Limb (tissue), 2 donors: ENCODE data around the gene HGD.
A peak's percentile ranks its signal among the peaks of the same experiment; 100 is the strongest.
"Not testable (repeated sequence)": the region's sequence is repeated elsewhere in the genome, so short reads cannot be mapped to it uniquely, and the experiment has no call there.

Experiments used
- DNase-seq, 2 donors: peaks; one replicate each; pipeline ENCODE4 v3.0.0-alpha.2; 2016; ENCODE audit errors: extremely low spot score in 2 of 2

Gene HGD

GRCh38 chr3:120637851-120638559 is 44.0 kb downstream of the HGD start:
- no peak for DNase-seq

DNA sequence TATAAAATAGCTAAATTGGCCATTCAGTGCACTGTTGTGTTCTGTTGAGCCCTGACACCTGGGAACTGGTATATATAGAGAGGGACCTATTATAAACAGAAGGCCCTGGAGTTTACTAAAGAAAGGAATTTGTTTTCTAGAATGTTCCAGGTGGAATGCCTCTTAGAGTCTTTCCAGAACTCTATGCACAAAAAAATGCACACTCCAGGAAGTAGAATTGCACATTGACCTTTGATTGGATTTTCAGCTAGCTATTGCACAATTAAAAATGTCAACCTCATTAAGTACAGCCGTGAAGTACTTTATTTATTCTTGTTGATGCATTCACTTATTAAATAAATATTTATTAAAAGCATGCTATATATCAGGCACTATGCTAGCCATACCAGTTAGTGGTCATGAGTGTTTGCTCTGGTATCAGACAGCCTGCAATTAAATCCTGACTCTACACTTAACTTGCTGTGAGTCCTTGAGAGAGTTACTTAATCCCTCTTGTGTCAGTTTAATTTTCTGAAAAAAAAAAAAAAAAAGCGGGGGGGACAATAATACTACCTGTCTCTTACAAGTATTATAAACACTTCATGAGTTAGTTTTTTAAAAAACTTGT is 45.1 kb downstream of the HGD start:
- no peak for DNase-seq

- no peak for DNase-seq
Observed at GRCh38 chr3:120634539-120634938, 47.5 kb downstream of the HGD start.

- no peak for DNase-seq
Observed at GRCh38 chr3:120625159-120625586, 56.9 kb downstream of the HGD start.

GRCh38 chr3:120623727-120624093 is 58.3 kb downstream of the HGD start:
- no peak for DNase-seq

GRCh38 chr3:120622870-120623726 is 58.9 kb downstream of the HGD start:
- no peak for DNase-seq

- DNase-seq = no peak
Observed at GRCh38 chr3:120622457-120622856, 59.6 kb downstream of the HGD start.

DNA sequence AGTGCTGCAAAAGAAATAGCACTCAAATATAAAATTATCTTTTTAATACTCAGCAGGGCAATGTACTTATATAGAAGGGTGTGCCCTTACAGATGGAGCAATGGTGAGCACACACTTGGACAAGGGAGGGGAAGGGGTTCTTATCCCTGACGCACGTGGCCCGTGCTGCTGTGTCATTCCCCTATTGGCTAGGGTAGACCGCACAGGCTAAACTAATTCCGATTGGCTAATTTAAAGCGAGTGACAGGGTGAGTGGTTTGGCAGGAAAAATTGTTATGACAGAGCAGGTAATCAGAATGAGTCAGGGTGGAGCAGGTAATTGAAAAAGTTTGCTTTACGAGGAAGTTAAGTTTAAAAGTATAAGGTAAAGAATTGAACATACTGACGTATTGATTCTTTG is 65.3 kb downstream of the HGD start:
- not testable (repeated sequence) for DNase-seq

DNA sequence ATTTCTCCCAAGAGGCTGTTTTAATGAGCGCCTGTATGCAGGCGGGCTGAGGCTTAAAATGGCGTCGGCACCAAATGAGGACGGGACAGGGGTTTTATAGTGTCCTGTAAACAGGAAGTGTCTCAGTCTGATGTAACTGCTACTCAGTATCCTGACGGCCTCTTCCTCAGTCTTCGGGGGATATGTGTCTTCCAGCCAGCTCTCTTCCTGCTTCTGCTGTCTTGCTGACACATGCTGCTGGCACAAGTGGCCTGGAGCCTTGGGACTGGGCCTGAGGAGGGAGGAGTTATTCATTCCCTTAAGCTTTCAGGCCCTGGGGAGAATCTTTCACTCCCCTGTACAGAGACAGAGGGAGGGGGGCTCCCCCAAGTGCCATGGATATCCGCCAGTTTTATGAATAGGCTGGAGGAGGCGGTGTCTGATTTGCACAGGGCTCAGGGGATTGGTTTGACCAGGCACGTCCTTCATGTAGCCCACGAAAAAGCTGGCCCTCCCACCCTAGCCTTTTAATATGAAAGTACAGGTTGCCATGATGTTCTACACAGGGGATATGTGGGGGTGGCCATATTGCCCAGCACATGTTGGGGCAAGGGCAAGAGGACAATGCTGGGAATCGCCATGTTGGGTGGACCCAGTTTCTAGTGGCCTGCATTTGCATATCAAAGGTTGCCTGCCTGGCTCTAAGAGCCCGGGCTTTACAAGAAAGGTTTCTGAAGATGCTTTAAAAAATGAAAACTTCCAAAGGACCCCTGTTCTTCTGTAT is 66.0 kb downstream of the HGD start:
- DNase-seq = no peak

- DNase-seq = no peak
Observed at GRCh38 chr3:120614765-120615164, 67.3 kb downstream of the HGD start.

DNA sequence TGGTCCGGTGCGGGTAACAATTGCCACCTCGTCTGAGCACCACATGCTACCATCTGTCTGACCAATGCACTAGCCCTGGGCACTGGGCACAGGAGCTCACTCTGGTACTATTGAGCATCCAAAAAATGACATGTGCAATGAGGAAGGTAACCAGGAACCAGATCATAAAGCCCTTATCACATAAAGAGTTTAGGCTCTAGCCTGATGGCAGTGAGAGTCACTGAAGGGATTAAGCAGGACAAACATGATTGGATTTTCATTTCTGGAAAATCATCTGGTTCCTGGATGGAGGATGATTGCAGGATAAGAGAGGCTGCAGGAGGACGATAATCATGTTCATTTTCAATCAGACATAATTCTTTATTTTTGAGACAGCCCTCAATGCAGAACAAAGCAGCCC is 73.5 kb downstream of the HGD start:
- no peak for DNase-seq

DNA sequence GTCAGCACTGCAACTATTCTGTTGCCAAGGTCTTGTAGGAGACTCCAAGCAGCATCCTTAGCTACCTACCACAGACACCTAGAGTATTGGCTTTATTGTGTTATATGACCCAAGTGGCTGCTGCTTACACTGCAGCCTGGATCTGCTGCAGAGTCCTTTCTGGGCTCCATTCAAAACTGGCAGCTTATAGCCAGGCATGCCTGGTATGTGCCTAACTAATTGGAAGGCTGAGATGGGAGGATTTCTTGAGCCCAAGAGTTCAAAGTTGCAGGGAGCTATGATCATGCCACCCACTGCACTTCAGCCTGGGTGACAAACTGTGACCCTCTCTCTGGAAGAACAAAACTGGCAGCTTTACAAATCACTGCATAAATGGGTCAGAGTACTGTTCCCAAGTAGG is 77.3 kb downstream of the HGD start:
- no peak for DNase-seq

DNA sequence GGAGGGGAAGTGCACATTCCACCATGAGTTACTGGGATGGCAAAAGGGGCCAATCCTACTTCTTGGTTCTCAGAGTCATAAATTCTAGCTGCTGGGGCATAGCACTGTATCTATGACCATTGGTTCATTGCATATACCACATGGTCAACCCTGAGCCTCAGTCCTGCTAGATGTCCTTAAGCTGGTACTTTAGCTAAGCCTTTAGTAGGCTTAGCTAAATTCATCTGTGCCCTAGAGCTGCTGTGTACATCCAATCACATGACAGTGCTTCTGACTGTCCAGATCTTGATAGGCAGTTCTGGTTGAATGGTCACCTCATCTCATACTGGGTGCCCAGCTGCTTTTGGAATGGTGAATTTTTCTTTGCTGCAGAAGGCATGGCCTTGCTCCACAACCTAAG is 77.7 kb downstream of the HGD start:
- DNase-seq = no peak

GRCh38 chr3:120602682-120603081 is 79.4 kb downstream of the HGD start:
- DNase-seq = no peak

DNA sequence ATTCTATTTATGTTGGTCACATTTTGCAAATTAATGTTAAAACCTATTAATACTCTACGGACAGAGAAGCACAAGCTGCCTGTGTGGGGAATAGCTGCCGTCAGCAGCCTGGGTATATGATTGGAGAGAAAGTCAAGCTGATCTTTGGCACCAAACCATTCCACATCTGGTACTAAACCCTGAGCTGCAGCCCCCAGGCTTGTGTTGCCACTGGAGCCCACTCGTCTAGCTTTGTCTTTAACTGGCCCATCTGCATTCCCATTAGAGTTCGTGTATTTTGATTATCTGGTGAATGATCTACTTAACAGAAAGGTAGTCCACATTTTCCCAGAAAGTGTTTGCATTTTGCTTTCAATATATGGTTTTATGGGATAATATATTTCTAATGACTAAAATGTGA is 80.5 kb downstream of the HGD start:
- DNase-seq = no peak

- DNase-seq = no peak
Observed at GRCh38 chr3:120599211-120599610, 82.8 kb downstream of the HGD start.

DNA sequence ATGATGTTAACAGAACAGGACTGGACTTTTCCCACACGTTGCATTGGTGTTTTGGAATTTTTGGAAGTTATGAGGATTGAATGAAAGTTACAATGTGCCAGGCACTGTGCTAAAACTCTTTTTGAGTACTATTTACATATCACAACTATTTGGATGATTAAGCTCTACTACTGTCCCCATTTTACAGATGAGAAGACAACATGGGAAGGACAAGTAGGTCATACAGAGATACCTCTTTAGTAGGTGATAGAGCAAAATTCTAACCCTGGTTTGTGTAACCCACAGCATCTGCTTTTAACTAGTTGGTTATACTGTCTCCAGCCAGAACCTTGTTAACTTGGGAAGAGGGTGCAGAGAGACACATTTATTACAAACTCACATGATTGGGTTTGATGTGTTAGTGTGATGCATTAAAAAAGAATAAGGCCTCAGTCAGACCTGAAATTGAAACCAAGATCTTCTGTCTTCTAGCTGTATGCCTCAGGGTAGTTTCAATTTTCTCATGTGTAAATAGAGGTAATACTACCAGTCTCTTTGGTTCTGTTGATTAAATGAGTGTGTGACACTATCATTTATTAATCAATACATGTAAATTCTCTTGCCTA is 84.5 kb downstream of the HGD start:
- no peak for DNase-seq

DNA sequence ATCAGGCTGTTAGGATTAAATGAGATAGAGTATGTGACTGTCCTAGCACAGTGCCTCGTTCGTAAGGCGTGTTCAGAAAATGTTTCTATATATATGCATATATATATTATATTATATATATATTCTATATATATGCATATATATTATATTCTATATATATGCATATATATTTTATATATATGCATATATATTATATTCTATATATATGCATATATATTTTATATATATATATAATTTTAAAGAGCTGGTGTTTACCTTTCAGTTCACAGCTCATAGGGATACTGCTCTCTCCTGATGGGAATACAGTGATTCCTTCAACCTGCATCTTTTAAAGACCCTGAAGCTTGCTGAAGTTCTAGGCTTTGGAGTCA is 85.2 kb downstream of the HGD start:
- no peak for DNase-seq

- peak; percentile 96 to 100 for DNase-seq
Observed at GRCh38 chr3:120596116-120596852, 85.8 kb downstream of the HGD start, which contains the start of gene NDUFB4. Gene NDUFB4, plus strand, starts transcription at chr3:120596336. Its CDS starts 24 bp downstream, at chr3:120596360.

DNA sequence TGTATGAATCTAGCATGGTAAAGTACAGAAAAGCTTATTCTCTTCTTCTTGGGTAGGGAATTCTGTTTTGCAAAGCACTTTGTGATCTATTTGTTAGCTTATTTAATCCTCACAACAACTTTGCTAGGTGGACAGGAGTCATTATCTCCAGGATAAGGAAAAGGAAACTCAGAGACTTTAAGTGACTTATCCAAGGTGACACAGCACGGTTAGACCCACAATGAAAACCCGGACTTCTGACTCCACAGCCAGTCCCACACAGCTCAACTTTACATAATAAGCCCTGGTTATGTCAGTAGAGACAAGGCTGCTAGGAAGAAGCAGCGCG is 86.3 kb downstream of the HGD start:
- DNase-seq = no peak
